CD4-positive, CD25-positive, alpha-beta regulatory T cell (primary cell): ENCODE results near the gene TRAF2. TPM values are rescaled to one million over a fixed set of nuclear protein-coding genes. Genes with fewer than 3 reads are reported as not detected.
"Not testable (repeated sequence)": the region's sequence is repeated elsewhere in the genome, so short reads cannot be mapped to it uniquely, and the experiment has no call there.

ENCODE experiments used
- ATAC-seq, 2 donors: fragments of 150-1000 bp; cut with Tn5 transposase; one replicate each; pipeline ENCODE4 v1.10.0; 2021; ENCODE audit warnings: low read depth in 2 of 2, moderate number of reproducible peaks in 2 of 2, moderate library complexity in 1 of 2
- DNase-seq, 3 donors: peaks; one replicate each; pipeline versions ENCODE4 v3.0.0 to v3.0.0-alpha.2; 2012 to 2022; ENCODE audit warnings: mixed read lengths in 1 of 3
- H3K27ac ChIP-seq: one replicate; pipeline ENCODE4 v1.7.0; 2013; ENCODE audit warnings: mild to moderate bottlenecking, low read length; ENCODE audit not compliant: insufficient read depth, poor library complexity, severe bottlenecking
- H3K27me3 ChIP-seq: one replicate; pipeline ENCODE4 v1.7.0; 2013; ENCODE audit warnings: low read length; ENCODE audit not compliant: control insufficient read depth, insufficient read depth
- H3K36me3 ChIP-seq: one replicate; pipeline ENCODE4 v1.7.0; 2013; ENCODE audit warnings: mild to moderate bottlenecking, low read length, moderate library complexity; ENCODE audit not compliant: control insufficient read depth, insufficient read depth
- H3K4me1 ChIP-seq: 2 replicates; pipeline ENCODE4 v1.7.0; 2013; ENCODE audit warnings: mild to moderate bottlenecking, low read length; ENCODE audit not compliant: insufficient read depth, control insufficient read depth, poor library complexity, severe bottlenecking
- H3K4me3 ChIP-seq: one replicate; pipeline ENCODE4 v1.7.0; 2013; ENCODE audit warnings: low read depth, mild to moderate bottlenecking, low read length, moderate library complexity
- H3K9me3 ChIP-seq, 2 experiments: 1 replicate in 1 of 2; 2 replicates in 1 of 2; pipeline ENCODE4 v1.7.0; 2013; ENCODE audit warnings: low read length in 2 of 2, mild to moderate bottlenecking in 1 of 2, moderate library complexity in 1 of 2; ENCODE audit not compliant: control insufficient read depth in 2 of 2
- H3K27ac Mint-ChIP-seq, 3 donors: one replicate each; pipeline ENCODE4 v1.8.0; 2020 to 2022; ENCODE audit warnings: mild to moderate bottlenecking in 3 of 3, mixed read lengths in 3 of 3, moderate library complexity in 2 of 3
- H3K27me3 Mint-ChIP-seq: one replicate; pipeline ENCODE4 v1.8.0; 2022; ENCODE audit warnings: mild to moderate bottlenecking, mixed read lengths
- H3K36me3 Mint-ChIP-seq: one replicate; pipeline ENCODE4 v1.8.0; 2020; ENCODE audit warnings: mixed read lengths
- H3K4me1 Mint-ChIP-seq, 4 donors: one replicate each; pipeline ENCODE4 v1.8.0; 2020 to 2022; ENCODE audit warnings: mixed read lengths in 4 of 4, mild to moderate bottlenecking in 1 of 4
- H3K4me3 Mint-ChIP-seq, 4 donors: one replicate each; pipeline ENCODE4 v1.8.0; 2020 to 2022; ENCODE audit warnings: mild to moderate bottlenecking in 4 of 4, mixed read lengths in 4 of 4, moderate library complexity in 3 of 4
- H3K9me3 Mint-ChIP-seq, 7 donors: one replicate each; pipeline ENCODE4 v1.8.0; 2020 to 2022; ENCODE audit warnings: mixed read lengths in 7 of 7, mild to moderate bottlenecking in 3 of 7, moderate library complexity in 2 of 7
- polyA plus RNA-seq, 4 donors: library from polyadenylated mRNA; unstranded; fragments of 300-500 nt; fragmentation: Illumina TruSeq; gene quantifications; one replicate each; pipeline ENCODE4 v1.2.3, GENCODE V29; 2021
- total RNA-seq: library from RNA; stranded (reverse); gene quantifications from one replicate; pipeline ENCODE4 v1.2.3, GENCODE V29; 2022

Gene TRAF2
- total and polyA plus RNA-seq, 5 donors from 2014 or later, result 11.0 to 28.6 (median 16.8) TPM

DNA sequence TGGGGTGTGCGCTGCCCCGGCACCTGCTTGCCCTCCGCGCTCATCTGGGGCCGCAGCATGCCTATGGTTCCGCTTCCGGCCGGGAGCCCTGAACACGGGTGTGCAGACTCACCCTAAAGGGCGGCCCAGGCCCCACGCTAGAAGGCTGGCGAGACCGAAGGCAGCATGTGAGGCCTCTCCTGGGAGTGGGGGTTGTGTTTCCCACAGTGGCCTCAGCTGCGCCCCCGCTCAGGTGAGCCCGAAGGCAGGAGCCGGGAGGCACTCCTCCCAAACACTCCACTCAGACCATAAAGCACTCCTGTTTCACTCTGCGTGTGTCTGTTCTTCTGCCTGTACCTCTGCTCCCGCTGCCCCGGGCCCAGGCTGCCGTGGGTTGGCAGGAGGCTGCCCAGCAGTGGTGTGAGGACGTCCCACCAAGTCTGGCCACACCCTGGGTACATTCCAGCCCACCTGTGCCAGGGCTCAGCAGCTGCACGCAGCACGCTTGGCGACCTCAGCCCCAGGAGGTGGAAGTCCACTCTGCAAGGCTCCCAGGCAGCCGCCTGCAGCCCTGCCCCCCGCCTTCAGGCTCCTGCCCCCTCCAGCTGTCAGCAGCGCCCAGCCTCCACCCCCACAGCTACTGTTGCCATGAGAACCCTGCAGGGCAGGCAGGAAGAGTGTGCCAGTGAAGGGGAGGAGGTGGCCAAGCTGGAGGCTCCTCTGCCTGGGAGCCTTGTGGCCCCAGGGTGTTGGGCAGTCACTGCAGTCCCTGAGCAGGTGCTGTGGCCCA lies 45.3 kb upstream of the TRAF2 start:
- DNase-seq (no peak), ATAC-seq (no peak)
- H3K4me1 Mint-ChIP-seq, result peaks cover 0 to 14% (median 2%) of the 10 kb centered on the region in 4 donors
- H3K27ac ChIP-seq, result no peak overlapping the region
- H3K9me3 ChIP-seq, result no peaks in the 10 kb centered on the region
- no peak overlapping the region for H3K4me3 ChIP-seq
- peaks cover 33% of the 10 kb centered on the region for H3K4me1 ChIP-seq
- no peak overlapping the region for H3K4me3 Mint-ChIP-seq
- no peak overlapping the region for H3K27ac Mint-ChIP-seq
- peaks cover 17% of the 10 kb centered on the region for H3K27me3 Mint-ChIP-seq
- no peaks in the 10 kb centered on the region for H3K36me3 ChIP-seq
- H3K9me3 Mint-ChIP-seq, result peaks cover 0 to 2% (median 0%) of the 10 kb centered on the region in 7 donors
- H3K27me3 ChIP-seq, result no peaks in the 10 kb centered on the region
- peaks cover 4% of the 10 kb centered on the region for H3K36me3 Mint-ChIP-seq

GRCh38 chr9:136841646-136842379 lies 44.5 kb upstream of the TRAF2 start:
- H3K36me3 Mint-ChIP-seq, ATAC-seq, H3K36me3 ChIP-seq, H3K9me3 ChIP-seq, H3K27ac ChIP-seq, H3K27me3 ChIP-seq, H3K4me3 ChIP-seq, H3K9me3 Mint-ChIP-seq, DNase-seq: not testable (repeated sequence)
- H3K4me1 Mint-ChIP-seq, result peaks cover 0 to 18% (median 2%) of the 10 kb centered on the region in 4 donors
- peak overlapping the region in 1 of 3 donors; percentile 56 for H3K27ac Mint-ChIP-seq
- H3K4me3 Mint-ChIP-seq, result peak overlapping the region; percentile 79 to 95 (median 84)
- peaks cover 21% of the 10 kb centered on the region for H3K27me3 Mint-ChIP-seq
- peaks cover 39% of the 10 kb centered on the region for H3K4me1 ChIP-seq

GRCh38 chr9:136842380-136842948 lies 43.9 kb upstream of the TRAF2 start, which contains the start of gene AJM1:
Gene AJM1 (plus strand): TSS chr9:136842478. CDS start chr9:136844415, 1,937 bp downstream.
- not testable (repeated sequence) for H3K27ac ChIP-seq, H3K27me3 ChIP-seq, H3K36me3 ChIP-seq, H3K9me3 Mint-ChIP-seq, H3K36me3 Mint-ChIP-seq, H3K9me3 ChIP-seq
- ATAC-seq, result peak; percentile 84 to 85
- peak; percentile 68 to 89 (median 82) for DNase-seq
- peaks cover 0 to 22% (median 2%) of the 10 kb centered on the region in 4 donors for H3K4me1 Mint-ChIP-seq
- peak within 1 kb of the TSS in 1 of 3 donors; percentile 56 for H3K27ac Mint-ChIP-seq
- H3K4me3 ChIP-seq, result peak within 1 kb of the TSS; percentile 19
- H3K4me1 ChIP-seq, result peaks cover 45% of the 10 kb centered on the region
- H3K4me3 Mint-ChIP-seq, result peak within 1 kb of the TSS; percentile 82 to 95 (median 89)
- H3K27me3 Mint-ChIP-seq, result peaks cover 23% of the 10 kb centered on the region

GRCh38 chr9:136843159-136843800 lies 43.0 kb upstream of the TRAF2 start:
- Mint-ChIP-seq H3K27ac (peak overlapping the region in 1 of 3 donors; percentile 56), H3K4me1 (peaks cover 0 to 28% (median 2%) of the 10 kb centered on the region in 4 donors), H3K27me3 (peaks cover 28% of the 10 kb centered on the region), H3K4me3 (peak overlapping the region; percentile 76 to 94 (median 86))
- H3K27me3 ChIP-seq, H3K27ac ChIP-seq, H3K4me3 ChIP-seq, H3K36me3 Mint-ChIP-seq, H3K9me3 ChIP-seq, DNase-seq, H3K36me3 ChIP-seq, H3K9me3 Mint-ChIP-seq: not testable (repeated sequence)
- ATAC-seq, result peak in 1 of 2 donors; percentile 5
- peaks cover 54% of the 10 kb centered on the region for H3K4me1 ChIP-seq

DNA sequence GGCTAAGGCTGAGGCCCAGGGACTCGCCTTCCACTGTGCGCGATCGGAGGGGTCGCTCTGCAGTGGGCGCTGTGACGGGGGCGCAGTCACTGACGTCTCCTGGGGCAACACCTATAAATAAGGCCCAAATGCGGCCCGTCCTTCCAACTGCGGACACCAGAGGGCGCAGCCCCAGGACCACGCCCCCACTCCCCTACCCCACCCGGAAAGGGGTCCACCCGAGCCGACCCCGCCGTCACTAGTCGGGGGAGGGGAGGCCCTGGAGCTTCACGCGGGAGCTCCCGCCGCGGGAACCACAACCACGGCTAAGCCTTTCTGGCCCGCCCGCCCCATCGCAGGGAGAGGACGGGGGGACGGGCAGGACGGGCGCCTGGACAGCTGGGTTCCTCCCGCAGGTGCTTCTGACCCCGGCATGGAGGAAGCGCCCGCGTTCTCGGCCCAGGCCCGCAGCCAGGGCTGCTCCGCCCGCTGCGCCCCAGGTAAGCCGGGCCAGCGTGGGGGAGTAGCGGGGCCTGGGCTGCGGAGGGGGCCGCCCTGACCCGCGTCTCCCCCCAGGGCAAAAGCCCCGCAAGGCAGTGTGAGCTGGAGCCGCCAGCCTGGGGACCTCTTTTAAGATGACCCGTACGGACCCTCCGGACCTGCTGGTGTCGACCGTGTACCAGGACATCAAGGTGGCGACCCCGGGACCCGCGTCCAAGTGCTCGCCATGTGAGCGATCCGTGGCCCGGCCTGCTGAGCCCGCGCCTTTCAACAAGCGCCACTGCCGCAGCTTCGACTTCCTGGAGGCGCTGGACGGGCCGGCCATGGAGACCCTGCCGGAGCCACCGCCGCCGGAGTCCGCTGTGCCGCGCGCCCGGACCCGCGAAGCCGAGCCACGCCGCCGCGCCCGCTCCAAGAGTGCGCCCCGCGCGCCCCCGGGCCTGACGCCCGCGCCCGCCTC lies 42.2 kb upstream of the TRAF2 start:
- H3K36me3 Mint-ChIP-seq, H3K27ac ChIP-seq, H3K27me3 ChIP-seq, H3K9me3 ChIP-seq, H3K4me3 ChIP-seq, H3K36me3 ChIP-seq, H3K9me3 Mint-ChIP-seq: not testable (repeated sequence)
- peaks cover 0 to 30% (median 3%) of the 10 kb centered on the region in 4 donors for H3K4me1 Mint-ChIP-seq
- peak; percentile 37 to 60 (median 48) for DNase-seq
- peak overlapping the region; percentile 76 to 94 (median 86) for H3K4me3 Mint-ChIP-seq
- H3K27me3 Mint-ChIP-seq, result peaks cover 31% of the 10 kb centered on the region
- peaks cover 61% of the 10 kb centered on the region for H3K4me1 ChIP-seq
- peak in 1 of 2 donors; percentile 7 for ATAC-seq
- H3K27ac Mint-ChIP-seq, result peak overlapping the region in 1 of 3 donors; percentile 56

GRCh38 chr9:136844761-136845464 lies 41.4 kb upstream of the TRAF2 start:
- no peak overlapping the region for H3K27ac Mint-ChIP-seq
- peaks cover 64% of the 10 kb centered on the region for H3K4me1 ChIP-seq
- H3K27ac ChIP-seq, result no peak overlapping the region
- H3K4me1 Mint-ChIP-seq, result peaks cover 0 to 35% (median 5%) of the 10 kb centered on the region in 4 donors
- ATAC-seq, result no peak
- peaks cover 35% of the 10 kb centered on the region for H3K27me3 Mint-ChIP-seq
- H3K9me3 ChIP-seq, result no peaks in the 10 kb centered on the region
- H3K4me3 ChIP-seq, result no peak overlapping the region
- no peaks in the 10 kb centered on the region for H3K27me3 ChIP-seq
- peaks cover 0 to 2% (median 0%) of the 10 kb centered on the region in 7 donors for H3K9me3 Mint-ChIP-seq
- peaks cover 2% of the 10 kb centered on the region for H3K36me3 Mint-ChIP-seq
- peak in 1 of 3 donors; percentile 43 for DNase-seq
- peak overlapping the region; percentile 54 to 84 (median 64) for H3K4me3 Mint-ChIP-seq
- H3K36me3 ChIP-seq, result no peaks in the 10 kb centered on the region
